ENCODE measurements around the gene NSFL1C. TPM values are rescaled to one million over a fixed set of nuclear protein-coding genes. Genes with fewer than 3 reads are reported as not detected.

NSFL1C gene
- total RNA-seq, 1 experiment from 2014 or later, result 76.1 TPM

DNA sequence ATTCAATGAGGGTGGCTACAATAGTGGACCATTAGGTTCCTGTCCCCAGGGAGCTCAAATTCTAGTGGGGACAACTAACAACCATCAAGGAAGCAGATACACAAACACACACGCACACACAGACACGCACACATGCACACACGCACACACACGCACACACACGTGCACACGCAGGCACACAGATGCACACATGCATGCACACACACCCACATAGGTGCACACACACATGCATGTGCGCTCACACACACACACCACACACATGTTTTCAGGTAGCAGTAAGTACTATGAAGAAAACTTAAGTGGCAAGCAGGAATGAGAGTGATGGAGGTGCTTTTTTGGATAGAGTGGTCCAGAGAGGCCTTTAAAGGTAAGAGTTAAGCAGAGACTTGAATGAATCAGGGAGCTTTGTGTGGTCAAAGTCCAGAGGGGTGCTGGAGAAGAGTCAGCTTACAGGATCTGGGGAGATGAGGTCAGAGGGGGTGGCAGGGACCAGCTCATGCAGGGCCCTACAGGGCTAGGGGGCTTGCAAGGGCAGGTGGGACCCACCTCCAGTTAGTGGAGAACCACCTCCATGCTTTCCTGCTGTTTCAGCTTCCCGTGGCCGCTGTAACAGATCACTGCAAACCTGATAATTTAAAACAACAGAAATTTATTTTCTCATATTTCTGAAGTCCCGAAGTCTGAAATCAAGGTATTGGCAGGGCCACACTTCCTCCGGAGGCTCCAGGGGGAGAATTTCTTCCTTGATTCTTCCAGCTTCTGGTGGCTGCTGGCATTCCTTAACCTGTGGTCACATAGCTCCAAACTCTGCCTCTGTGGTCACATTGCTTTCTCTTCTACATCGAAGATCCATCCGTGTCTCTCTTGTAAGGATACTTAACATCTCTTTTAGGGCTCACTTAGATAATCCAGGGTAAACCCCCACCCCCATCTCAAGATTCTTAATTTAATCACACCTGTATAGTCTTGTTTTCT lies 6.9 kb upstream of the NSFL1C start:
- no peak overlapping the region for H3K4me3 Mint-ChIP-seq (ENCODE audit: unreplicated experiment)
- TF ChIP-seq, protein P1, sequence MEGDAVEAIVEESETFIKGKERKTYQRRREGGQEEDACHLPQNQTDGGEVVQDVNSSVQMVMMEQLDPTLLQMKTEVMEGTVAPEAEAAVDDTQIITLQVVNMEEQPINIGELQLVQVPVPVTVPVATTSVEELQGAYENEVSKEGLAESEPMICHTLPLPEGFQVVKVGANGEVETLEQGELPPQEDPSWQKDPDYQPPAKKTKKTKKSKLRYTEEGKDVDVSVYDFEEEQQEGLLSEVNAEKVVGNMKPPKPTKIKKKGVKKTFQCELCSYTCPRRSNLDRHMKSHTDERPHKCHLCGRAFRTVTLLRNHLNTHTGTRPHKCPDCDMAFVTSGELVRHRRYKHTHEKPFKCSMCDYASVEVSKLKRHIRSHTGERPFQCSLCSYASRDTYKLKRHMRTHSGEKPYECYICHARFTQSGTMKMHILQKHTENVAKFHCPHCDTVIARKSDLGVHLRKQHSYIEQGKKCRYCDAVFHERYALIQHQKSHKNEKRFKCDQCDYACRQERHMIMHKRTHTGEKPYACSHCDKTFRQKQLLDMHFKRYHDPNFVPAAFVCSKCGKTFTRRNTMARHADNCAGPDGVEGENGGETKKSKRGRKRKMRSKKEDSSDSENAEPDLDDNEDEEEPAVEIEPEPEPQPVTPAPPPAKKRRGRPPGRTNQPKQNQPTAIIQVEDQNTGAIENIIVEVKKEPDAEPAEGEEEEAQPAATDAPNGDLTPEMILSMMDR (IDR thresholded peaks at IDR 0.05; ENCODE audit: unreplicated experiment), result no peak
- peaks cover 8% of the 10 kb centered on the region for H3K36me3 Mint-ChIP-seq (ENCODE audit: insufficient read depth, unreplicated experiment)
- H3K4me1 Mint-ChIP-seq (ENCODE audit: insufficient read depth, unreplicated experiment), result peaks cover 39% of the 10 kb centered on the region
- H3K27me3 Mint-ChIP-seq (ENCODE audit: insufficient read depth, unreplicated experiment), result no peaks in the 10 kb centered on the region
- ChIA-PET POLR2A (interaction anchor here (0.6 to 8.6 kb wide), 5 partner anchors 7 to 30 kb away, joined by 3 to 122 read pairs (median 56); partner anchors contain the start of genes NSFL1C and SIRPB2), CTCF (interaction anchor here (0.6 to 25.4 kb wide), 13 partner anchors 17 to 412 kb away, joined by 3 to 615 read pairs (median 4); partner anchors contain the start of gene SIRPB2)
- DNase-seq (ENCODE audit: unreplicated experiment), result no peak
- no peaks in the 10 kb centered on the region for H3K9me3 Mint-ChIP-seq (ENCODE audit: unreplicated experiment)
- intact Hi-C loops (cut with micrococcal nuclease), result loop anchor here (10.0 kb wide), 1 partner anchor 631 kb away; the partner anchor contains the start of gene STK35
- BruUV-seq (replicated peaks), result no TSS peak
- no peak overlapping the region for H3K27ac Mint-ChIP-seq (ENCODE audit: low read depth, unreplicated experiment)

DNA sequence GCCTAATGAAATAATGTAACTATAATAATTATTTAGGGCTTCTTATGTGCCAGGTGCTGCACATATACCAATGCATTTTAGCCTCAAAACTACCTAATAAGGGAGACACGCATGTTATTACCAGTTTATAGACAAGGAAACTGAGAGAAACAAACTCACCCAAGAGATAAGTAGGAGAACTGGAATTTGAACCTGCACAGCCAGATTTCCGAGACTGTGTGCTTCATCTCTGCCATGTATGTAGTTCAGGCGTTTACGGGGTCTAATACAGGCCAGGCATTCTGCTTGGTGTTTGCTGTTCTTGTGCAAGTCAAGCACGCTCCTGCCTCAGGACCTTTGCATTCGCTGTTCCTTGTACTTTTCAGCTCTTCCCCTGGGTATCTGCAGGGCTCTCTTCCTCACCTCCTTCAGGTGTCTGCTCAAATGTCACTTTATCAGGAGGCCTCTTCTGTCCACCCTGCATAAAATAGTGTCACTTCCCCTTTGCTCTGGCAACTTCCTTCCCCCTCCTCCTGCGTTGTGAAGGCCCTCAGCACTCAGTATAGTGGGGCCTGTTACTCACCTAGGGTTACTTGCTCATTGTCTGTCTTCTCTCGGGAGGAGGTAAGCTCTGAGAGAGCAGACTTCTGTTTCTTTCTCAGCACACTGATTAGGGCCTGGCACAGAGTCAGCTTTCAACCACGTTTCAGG lies 6.1 kb upstream of the NSFL1C start:
- peaks cover 37% of the 10 kb centered on the region for H3K4me1 Mint-ChIP-seq (ENCODE audit: insufficient read depth, unreplicated experiment)
- intact Hi-C loops (cut with micrococcal nuclease), result loop anchor here (10.0 kb wide), 1 partner anchor 632 kb away; the partner anchor contains the start of gene STK35
- H3K4me3 Mint-ChIP-seq (ENCODE audit: unreplicated experiment), result no peak overlapping the region
- POLR2A ChIA-PET, result interaction anchor here (3.7 to 8.2 kb wide), 3 partner anchors 19 to 31 kb away, joined by 30 to 122 read pairs (median 72); partner anchors contain the start of gene SIRPB2
- H3K9me3 Mint-ChIP-seq (ENCODE audit: unreplicated experiment), result no peaks in the 10 kb centered on the region
- peaks cover 3% of the 10 kb centered on the region for H3K36me3 Mint-ChIP-seq (ENCODE audit: insufficient read depth, unreplicated experiment)
- TF ChIP-seq, protein P1 (IDR thresholded peaks at IDR 0.05; ENCODE audit: unreplicated experiment), result no peak
- no peak for DNase-seq (ENCODE audit: unreplicated experiment)
- CTCF ChIA-PET, result interaction anchor here (1.0 to 25.4 kb wide), 8 partner anchors 17 to 291 kb away, joined by 3 to 615 read pairs (median 5); partner anchors contain the start of gene SIRPB2
- H3K27ac Mint-ChIP-seq (ENCODE audit: low read depth, unreplicated experiment), result no peak overlapping the region
- no TSS peak for BruUV-seq (replicated peaks)
- H3K27me3 Mint-ChIP-seq (ENCODE audit: insufficient read depth, unreplicated experiment), result no peaks in the 10 kb centered on the region

DNA sequence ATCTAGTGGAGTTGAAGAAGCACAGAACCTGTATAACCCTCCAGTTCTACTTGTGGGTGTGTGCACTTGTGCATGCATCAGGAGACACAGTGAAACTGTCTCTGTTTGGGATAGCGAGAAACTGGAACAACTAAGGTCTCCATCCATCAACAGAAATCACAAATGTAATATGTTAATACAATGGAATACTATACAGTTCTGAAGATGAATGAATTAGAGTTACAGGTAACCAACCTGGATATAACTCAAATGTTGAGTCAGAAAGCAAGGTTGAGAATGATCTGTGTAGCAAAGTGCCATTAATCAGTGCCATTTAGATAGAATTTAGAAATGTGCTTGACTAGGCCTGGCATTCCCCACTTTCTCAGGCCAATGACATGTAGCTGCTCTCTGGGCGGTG lies 4.6 kb upstream of the NSFL1C start:
- intact Hi-C loops (cut with micrococcal nuclease), result loop anchor here (10.0 kb wide), 1 partner anchor 634 kb away; the partner anchor contains the start of gene STK35
- no peaks in the 10 kb centered on the region for H3K27me3 Mint-ChIP-seq (ENCODE audit: insufficient read depth, unreplicated experiment)
- no peak for DNase-seq (ENCODE audit: unreplicated experiment)
- H3K4me1 Mint-ChIP-seq (ENCODE audit: insufficient read depth, unreplicated experiment), result peaks cover 37% of the 10 kb centered on the region
- no peaks in the 10 kb centered on the region for H3K36me3 Mint-ChIP-seq (ENCODE audit: insufficient read depth, unreplicated experiment)
- H3K9me3 Mint-ChIP-seq (ENCODE audit: unreplicated experiment), result no peaks in the 10 kb centered on the region
- ChIA-PET CTCF (interaction anchor here (0.8 to 25.4 kb wide), 3 partner anchors 19 to 263 kb away, joined by 3 to 615 read pairs (median 46); partner anchors contain the start of gene SIRPB2), POLR2A (interaction anchor here (1.0 to 7.0 kb wide), 5 partner anchors 18 to 145 kb away, joined by 3 to 150 read pairs (median 106); partner anchors contain the start of gene SDCBP2)
- TF ChIP-seq, protein P1 (IDR thresholded peaks at IDR 0.05; ENCODE audit: unreplicated experiment), result no peak
- peak overlapping the region; percentile 57 for H3K27ac Mint-ChIP-seq (ENCODE audit: low read depth, unreplicated experiment)
- no peak overlapping the region for H3K4me3 Mint-ChIP-seq (ENCODE audit: unreplicated experiment)
- no TSS peak for BruUV-seq (replicated peaks)

Measured in MCF 10A (cell line).